ENCODE data around the gene STK10. TPM values are rescaled to one million over a fixed set of nuclear protein-coding genes. Genes with fewer than 3 reads are reported as not detected.
"Not testable (repeated sequence)": the region's sequence is repeated elsewhere in the genome, so short reads cannot be mapped to it uniquely, and the experiment has no call there.

The STK10 gene
- total RNA-seq, 2 experiments from 2014 or later = 211 to 229 TPM

- Histone ChIP-seq H3K36me3 (ENCODE audit: insufficient read depth, low read length) (no peaks in the 10 kb centered on the region), H3K4me1 (ENCODE audit: insufficient read depth, low read length) (no peaks in the 10 kb centered on the region), H3K9me3 (ENCODE audit: control insufficient read depth in 1 of 2, insufficient read depth in 1 of 2, low read length in 2 of 2) (peaks cover 0 to 8% of the 10 kb centered on the region in 2 experiments), H3K4me3 (ENCODE audit: low read length) (no peak overlapping the region), H3K27me3 (ENCODE audit: control insufficient read depth in 1 of 2, insufficient read depth in 2 of 2, low read length in 2 of 2) (no peaks in the 10 kb centered on the region), H3K27ac (ENCODE audit: low read depth in 1 of 2, low read length in 2 of 2) (no peak overlapping the region)
- Mint-ChIP-seq H3K36me3 (ENCODE audit: low read depth) (peaks cover 34% of the 10 kb centered on the region), H3K27ac (no peak overlapping the region), H3K4me3 (no peak overlapping the region), H3K4me1 (ENCODE audit: low read depth) (peaks cover 3% of the 10 kb centered on the region), H3K9me3 (peaks cover 5% of the 10 kb centered on the region), H3K27me3 (no peaks in the 10 kb centered on the region)
- ChIA-PET POLR2A (no interaction called here), CTCF (no interaction called here)
- no peak for TF ChIP-seq CTCF (IDR thresholded peaks at IDR 0.05)
- DNase-seq (no peak), ATAC-seq (ENCODE audit: poor library complexity) (no peak)
- intact Hi-C loops (cut with DNase I, micrococcal nuclease) = no loop called here
These were observed 158.1 kb downstream of the STK10 start for GRCh38 chr5:172029876-172030275.

GRCh38 chr5:172028167-172028566, 159.9 kb downstream of the STK10 start:
- DNase-seq (no peak), ATAC-seq (ENCODE audit: poor library complexity) (no peak)
- H3K27ac Mint-ChIP-seq = no peak overlapping the region
- Histone ChIP-seq H3K36me3 (ENCODE audit: insufficient read depth, low read length) (no peaks in the 10 kb centered on the region), H3K4me1 (ENCODE audit: insufficient read depth, low read length) (no peaks in the 10 kb centered on the region), H3K27ac (ENCODE audit: low read depth in 1 of 2, low read length in 2 of 2) (no peak overlapping the region), H3K4me3 (ENCODE audit: low read length) (no peak overlapping the region), H3K27me3 (ENCODE audit: control insufficient read depth in 1 of 2, insufficient read depth in 2 of 2, low read length in 2 of 2) (no peaks in the 10 kb centered on the region), H3K9me3 (ENCODE audit: control insufficient read depth in 1 of 2, insufficient read depth in 1 of 2, low read length in 2 of 2) (peaks cover 0 to 8% of the 10 kb centered on the region in 2 experiments)
- H3K4me1 Mint-ChIP-seq (ENCODE audit: low read depth) = no peaks in the 10 kb centered on the region
- no peak overlapping the region for H3K4me3 Mint-ChIP-seq
- TF ChIP-seq CTCF (IDR thresholded peaks at IDR 0.05) = no peak
- H3K36me3 Mint-ChIP-seq (ENCODE audit: low read depth) = peaks cover 23% of the 10 kb centered on the region
- CTCF ChIA-PET = no interaction called here
- intact Hi-C loops (cut with DNase I, micrococcal nuclease) = no loop called here
- POLR2A ChIA-PET = no interaction called here
- peaks cover 5% of the 10 kb centered on the region for H3K9me3 Mint-ChIP-seq
- no peaks in the 10 kb centered on the region for H3K27me3 Mint-ChIP-seq

- H3K4me3 Mint-ChIP-seq; CTCF ChIA-PET; H3K4me3 ChIP-seq (ENCODE audit: low read length); H3K4me1 ChIP-seq (ENCODE audit: insufficient read depth, low read length); H3K27me3 Mint-ChIP-seq; DNase-seq; H3K27me3 ChIP-seq (ENCODE audit: control insufficient read depth in 1 of 2, insufficient read depth in 2 of 2, low read length in 2 of 2); H3K36me3 ChIP-seq (ENCODE audit: insufficient read depth, low read length); H3K27ac Mint-ChIP-seq; intact Hi-C loops (cut with DNase I, micrococcal nuclease); H3K36me3 Mint-ChIP-seq (ENCODE audit: low read depth); H3K27ac ChIP-seq (ENCODE audit: low read depth in 1 of 2, low read length in 2 of 2); ATAC-seq (ENCODE audit: poor library complexity); H3K9me3 Mint-ChIP-seq; H3K4me1 Mint-ChIP-seq (ENCODE audit: low read depth); H3K9me3 ChIP-seq (ENCODE audit: control insufficient read depth in 1 of 2, insufficient read depth in 1 of 2, low read length in 2 of 2): not testable (repeated sequence)
- POLR2A ChIA-PET = interaction anchor here (1.0 kb wide), 1 partner anchor 14 kb away, joined by 3 read pairs; the partner anchor contains the start of gene FBXW11
These were observed 167.8 kb downstream of the STK10 start for GRCh38 chr5:172020110-172020786.

GRCh38 chr5:172015346-172015745, 172.7 kb downstream of the STK10 start:
- no peak for ATAC-seq (ENCODE audit: poor library complexity)
- H3K4me1 Mint-ChIP-seq (ENCODE audit: low read depth) = no peaks in the 10 kb centered on the region
- H3K4me3 Mint-ChIP-seq = no peak overlapping the region
- no peaks in the 10 kb centered on the region for H3K27me3 Mint-ChIP-seq
- no peak for DNase-seq
- H3K36me3 Mint-ChIP-seq (ENCODE audit: low read depth) = no peaks in the 10 kb centered on the region
- Histone ChIP-seq H3K4me3 (ENCODE audit: low read length) (no peak overlapping the region), H3K9me3 (ENCODE audit: control insufficient read depth in 1 of 2, insufficient read depth in 1 of 2, low read length in 2 of 2) (no peaks in the 10 kb centered on the region), H3K4me1 (ENCODE audit: insufficient read depth, low read length) (no peaks in the 10 kb centered on the region), H3K27ac (ENCODE audit: low read depth in 1 of 2, low read length in 2 of 2) (no peak overlapping the region), H3K27me3 (ENCODE audit: control insufficient read depth in 1 of 2, insufficient read depth in 2 of 2, low read length in 2 of 2) (no peaks in the 10 kb centered on the region), H3K36me3 (ENCODE audit: insufficient read depth, low read length) (no peaks in the 10 kb centered on the region)
- intact Hi-C loops (cut with DNase I, micrococcal nuclease) = no loop called here
- no peaks in the 10 kb centered on the region for H3K9me3 Mint-ChIP-seq
- TF ChIP-seq CTCF (IDR thresholded peaks at IDR 0.05) = no peak
- ChIA-PET POLR2A (no interaction called here), CTCF (no interaction called here)
- no peak overlapping the region for H3K27ac Mint-ChIP-seq
